Dedifferentiated amniotic fluid mesenchymal stem cell (primary cell): ENCODE data around the gene PIGN.
A peak's percentile ranks its signal among the peaks of the same experiment; 100 is the strongest.
"Not testable (repeated sequence)": the region's sequence is repeated elsewhere in the genome, so short reads cannot be mapped to it uniquely, and the experiment has no call there.

Experiments used
- DNase-seq: peaks from one replicate; pipeline ENCODE4 v3.0.0-alpha.2; 2016; ENCODE audit errors: extremely low spot score

The PIGN gene

GRCh38 chr18:62060820-62061219 lies 126.0 kb downstream of the PIGN start:
- no peak for DNase-seq

- DNase-seq, result no peak
Observed at GRCh38 chr18:62054929-62055498, 131.8 kb downstream of the PIGN start.

- DNase-seq, result no peak
Observed at GRCh38 chr18:62048279-62048678, 138.6 kb downstream of the PIGN start.

GRCh38 chr18:62045316-62045715 lies 141.5 kb downstream of the PIGN start:
- no peak for DNase-seq

- DNase-seq, result no peak
Observed at GRCh38 chr18:62044490-62045000, 142.3 kb downstream of the PIGN start.

- peak; percentile 32 for DNase-seq
Observed at GRCh38 chr18:62037989-62038778, 148.7 kb downstream of the PIGN start.

GRCh38 chr18:62037012-62037742 lies 149.7 kb downstream of the PIGN start:
- no peak for DNase-seq

- not testable (repeated sequence) for DNase-seq
Observed at GRCh38 chr18:62034286-62034685, 152.6 kb downstream of the PIGN start.

- no peak for DNase-seq
Observed at GRCh38 chr18:62033756-62034155, 153.1 kb downstream of the PIGN start.

- DNase-seq, result no peak
Observed at GRCh38 chr18:62033207-62033606, 153.6 kb downstream of the PIGN start.

GRCh38 chr18:62030091-62030985 lies 156.5 kb downstream of the PIGN start:
- DNase-seq, result peak; percentile 73

GRCh38 chr18:62028715-62029114 lies 158.1 kb downstream of the PIGN start:
- no peak for DNase-seq

- DNase-seq, result no peak
Observed at GRCh38 chr18:62027914-62028520, 158.8 kb downstream of the PIGN start.

- no peak for DNase-seq
Observed at GRCh38 chr18:62026586-62026985, 160.3 kb downstream of the PIGN start.

- DNase-seq, result no peak
Observed at GRCh38 chr18:62024983-62025382, 161.9 kb downstream of the PIGN start.

- DNase-seq, result no peak
Observed at GRCh38 chr18:62023536-62023935, 163.3 kb downstream of the PIGN start.

GRCh38 chr18:62018759-62019041 lies 168.2 kb downstream of the PIGN start:
- DNase-seq, result no peak

- DNase-seq, result peak; percentile 98
Observed at GRCh38 chr18:62018034-62018758, 168.7 kb downstream of the PIGN start.

GRCh38 chr18:62017618-62018017 lies 169.2 kb downstream of the PIGN start:
- DNase-seq, result no peak

- no peak for DNase-seq
Observed at GRCh38 chr18:62011416-62011815, 175.4 kb downstream of the PIGN start.

GRCh38 chr18:62009521-62009920 lies 177.3 kb downstream of the PIGN start:
- DNase-seq, result no peak
